ENCODE measurements around the gene C16orf95.
"Not testable (repeated sequence)": the region's sequence is repeated elsewhere in the genome, so short reads cannot be mapped to it uniquely, and the experiment has no call there.

C16orf95 gene

GRCh38 chr16:87288753-87289362 lies 28.3 kb downstream of the C16orf95 start:
- no peak for DNase-seq (ENCODE audit: low read depth in 2 of 2)

- DNase-seq (ENCODE audit: low read depth in 2 of 2): no peak
Observed at GRCh38 chr16:87286839-87287626, 30.2 kb downstream of the C16orf95 start.

GRCh38 chr16:87284183-87284582 lies 33.0 kb downstream of the C16orf95 start:
- DNase-seq (ENCODE audit: low read depth in 2 of 2): no peak

GRCh38 chr16:87279094-87279658 lies 38.0 kb downstream of the C16orf95 start:
- no peak for DNase-seq (ENCODE audit: low read depth in 2 of 2)

- no peak for DNase-seq (ENCODE audit: low read depth in 2 of 2)
Observed at GRCh38 chr16:87278191-87279093, 38.8 kb downstream of the C16orf95 start.

- DNase-seq (ENCODE audit: low read depth in 2 of 2): no peak
Observed at GRCh38 chr16:87276924-87277323, 40.3 kb downstream of the C16orf95 start.

- DNase-seq (ENCODE audit: low read depth in 2 of 2): no peak
Observed at GRCh38 chr16:87276091-87276701, 41.0 kb downstream of the C16orf95 start.

GRCh38 chr16:87274794-87275193 lies 42.4 kb downstream of the C16orf95 start:
- DNase-seq (ENCODE audit: low read depth in 2 of 2): no peak

GRCh38 chr16:87273471-87274030 lies 43.6 kb downstream of the C16orf95 start:
- no peak for DNase-seq (ENCODE audit: low read depth in 2 of 2)

GRCh38 chr16:87271256-87271655 lies 45.9 kb downstream of the C16orf95 start:
- DNase-seq (ENCODE audit: low read depth in 2 of 2): no peak

GRCh38 chr16:87267566-87267965 lies 49.6 kb downstream of the C16orf95 start:
- no peak for DNase-seq (ENCODE audit: low read depth in 2 of 2)

- no peak for DNase-seq (ENCODE audit: low read depth in 2 of 2)
Observed at GRCh38 chr16:87266846-87267245, 50.3 kb downstream of the C16orf95 start.

- DNase-seq (ENCODE audit: low read depth in 2 of 2): no peak
Observed at GRCh38 chr16:87265261-87265660, 51.9 kb downstream of the C16orf95 start.

- no peak for DNase-seq (ENCODE audit: low read depth in 2 of 2)
Observed at GRCh38 chr16:87264634-87265033, 52.6 kb downstream of the C16orf95 start.

- no peak for DNase-seq (ENCODE audit: low read depth in 2 of 2)
Observed at GRCh38 chr16:87263418-87264052, 53.7 kb downstream of the C16orf95 start.

GRCh38 chr16:87259431-87259830 lies 57.8 kb downstream of the C16orf95 start:
- DNase-seq (ENCODE audit: low read depth in 2 of 2): no peak

- not testable (repeated sequence) for DNase-seq (ENCODE audit: low read depth in 2 of 2)
Observed at GRCh38 chr16:87258653-87259052, 58.5 kb downstream of the C16orf95 start.

- DNase-seq (ENCODE audit: low read depth in 2 of 2): no peak
Observed at GRCh38 chr16:87255866-87256265, 61.3 kb downstream of the C16orf95 start.

- DNase-seq (ENCODE audit: low read depth in 2 of 2): no peak
Observed at GRCh38 chr16:87254734-87255133, 62.5 kb downstream of the C16orf95 start.

- DNase-seq (ENCODE audit: low read depth in 2 of 2): no peak
Observed at GRCh38 chr16:87254296-87254695, 62.9 kb downstream of the C16orf95 start.

GRCh38 chr16:87253536-87253935 lies 63.7 kb downstream of the C16orf95 start:
- no peak for DNase-seq (ENCODE audit: low read depth in 2 of 2)

All from stimulated activated CD8-positive, alpha-beta memory T cell treated with anti-CD3 and anti-CD28 coated beads, Interleukin-7, amount 100 ng/mL, for 4 hours (primary cell).